Neural progenitor cell (in vitro differentiated cells): ENCODE measurements around the gene CACNA2D4.

Experiments
- EZH2 ChIP-seq: fragments of 200-600 bp; sonication (generic); IDR thresholded peaks from 2 replicates; pipeline ENCODE4 v1.6.1; 2017; ENCODE audit warnings: antibody characterized with exemption, mild to moderate bottlenecking, moderate library complexity
- EZH2phosphoT487 ChIP-seq: fragments of 200-600 bp; sonication (generic); IDR thresholded peaks from 2 replicates; pipeline ENCODE4 v1.6.1; 2017; ENCODE audit warnings: antibody characterized with exemption
- TF ChIP-seq, protein P1 (sequence below): fragments of 200-600 bp; sonication (generic); IDR thresholded peaks from 2 replicates; pipeline ENCODE4 v1.5.1; 2017; ENCODE audit warnings: antibody characterized with exemption, mild to moderate bottlenecking

GRCh38 chr12:1914114-1914911 is 4.1 kb downstream of the CACNA2D4 start:
- TF ChIP-seq, protein P1, sequence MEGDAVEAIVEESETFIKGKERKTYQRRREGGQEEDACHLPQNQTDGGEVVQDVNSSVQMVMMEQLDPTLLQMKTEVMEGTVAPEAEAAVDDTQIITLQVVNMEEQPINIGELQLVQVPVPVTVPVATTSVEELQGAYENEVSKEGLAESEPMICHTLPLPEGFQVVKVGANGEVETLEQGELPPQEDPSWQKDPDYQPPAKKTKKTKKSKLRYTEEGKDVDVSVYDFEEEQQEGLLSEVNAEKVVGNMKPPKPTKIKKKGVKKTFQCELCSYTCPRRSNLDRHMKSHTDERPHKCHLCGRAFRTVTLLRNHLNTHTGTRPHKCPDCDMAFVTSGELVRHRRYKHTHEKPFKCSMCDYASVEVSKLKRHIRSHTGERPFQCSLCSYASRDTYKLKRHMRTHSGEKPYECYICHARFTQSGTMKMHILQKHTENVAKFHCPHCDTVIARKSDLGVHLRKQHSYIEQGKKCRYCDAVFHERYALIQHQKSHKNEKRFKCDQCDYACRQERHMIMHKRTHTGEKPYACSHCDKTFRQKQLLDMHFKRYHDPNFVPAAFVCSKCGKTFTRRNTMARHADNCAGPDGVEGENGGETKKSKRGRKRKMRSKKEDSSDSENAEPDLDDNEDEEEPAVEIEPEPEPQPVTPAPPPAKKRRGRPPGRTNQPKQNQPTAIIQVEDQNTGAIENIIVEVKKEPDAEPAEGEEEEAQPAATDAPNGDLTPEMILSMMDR, result no peak
- TF ChIP-seq EZH2 (no peak), EZH2phosphoT487 (no peak)
